Neural cell (in vitro differentiated cells): ENCODE measurements around the gene AK1. TPM values are rescaled to one million over a fixed set of nuclear protein-coding genes. Genes with fewer than 3 reads are reported as not detected.
"Not testable (repeated sequence)": the region's sequence is repeated elsewhere in the genome, so short reads cannot be mapped to it uniquely, and the experiment has no call there.

ENCODE experiments used
- H2AFZ ChIP-seq: fragments of 200-600, 300-800 bp; sonication (generic), shearing (Covaris generic); 2 replicates; pipeline ENCODE4 v1.6.0; 2014; ENCODE audit warnings: low read depth, mild to moderate bottlenecking, antibody characterized with exemption, low read length, moderate library complexity
- H3F3A ChIP-seq: fragments of 200-600 bp; shearing (Covaris generic); 2 replicates; pipeline ENCODE4 v1.6.1; 2016; ENCODE audit warnings: mild to moderate bottlenecking, moderate library complexity, mixed read lengths, antibody characterized with exemption, low read length; ENCODE audit not compliant: insufficient read depth, poor library complexity, severe bottlenecking
- H3K27ac ChIP-seq: fragments of 200-600, 300-800 bp; sonication (generic), shearing (Covaris generic); 2 replicates; pipeline ENCODE4 v1.5.1; 2014; ENCODE audit warnings: mild to moderate bottlenecking, low read length, moderate library complexity
- H3K27me3 ChIP-seq: fragments of 300-800, 200-600 bp; sonication (generic), shearing (Covaris generic); 2 replicates; pipeline ENCODE4 v1.6.0; 2014; ENCODE audit warnings: mild to moderate bottlenecking, low read depth, low read length, moderate library complexity; ENCODE audit not compliant: insufficient read depth
- H3K36me3 ChIP-seq: fragments of 300-800, 200-600 bp; sonication (generic), shearing (Covaris generic); 2 replicates; pipeline ENCODE4 v1.5.1; 2014; ENCODE audit warnings: mild to moderate bottlenecking, antibody characterized with exemption, low read length, moderate library complexity; ENCODE audit not compliant: insufficient read depth
- H3K4me2 ChIP-seq: fragments of 300-800, 200-600 bp; sonication (generic), shearing (Covaris generic); 2 replicates; pipeline ENCODE4 v1.6.0; 2014; ENCODE audit warnings: mild to moderate bottlenecking, low read length
- H3K4me3 ChIP-seq: fragments of 300-800, 200-600 bp; sonication (generic), shearing (Covaris generic); 2 replicates; pipeline ENCODE4 v1.5.1; 2014; ENCODE audit warnings: mild to moderate bottlenecking, low read length, moderate library complexity
- H3K79me2 ChIP-seq: fragments of 200-600 bp; shearing (Covaris generic); replicated peaks from 2 replicates; pipeline ENCODE4 v1.6.0; 2014; ENCODE audit warnings: mild to moderate bottlenecking, low read length, moderate library complexity; ENCODE audit not compliant: insufficient read depth
- H3K9ac ChIP-seq: fragments of 300-800, 200-600 bp; sonication (generic), shearing (Covaris generic); 2 replicates; pipeline ENCODE4 v1.6.1; 2016; ENCODE audit warnings: mild to moderate bottlenecking, low read length, mixed read lengths
- H3K9me2 ChIP-seq: fragments of 200-600 bp; shearing (Covaris generic); 2 replicates; pipeline ENCODE4 v1.6.1; 2016; ENCODE audit warnings: mild to moderate bottlenecking, low read length, mixed read lengths; ENCODE audit not compliant: insufficient read depth
- H3K9me3 ChIP-seq: fragments of 200-600, 300-800 bp; sonication (generic), shearing (Covaris generic); 2 replicates; pipeline ENCODE4 v1.6.1; 2016; ENCODE audit warnings: mild to moderate bottlenecking, mixed run types, low read length, moderate library complexity, mixed read lengths
- H4K20me1 ChIP-seq: fragments of 200-600 bp; shearing (Covaris generic); 2 replicates; pipeline ENCODE4 v1.6.1; 2016; ENCODE audit warnings: mild to moderate bottlenecking, mixed run types; ENCODE audit not compliant: insufficient read depth
- RAD21 ChIP-seq: fragments of 450-650 bp; conservative IDR thresholded peaks from 2 replicates; pipeline ENCODE4 v1.6.1; 2014; ENCODE audit warnings: antibody characterized with exemption, mild to moderate bottlenecking, moderate library complexity
- SMC3 ChIP-seq: fragments of 450-650 bp; conservative IDR thresholded peaks from 2 replicates; pipeline ENCODE4 v1.6.1; 2014; ENCODE audit warnings: antibody characterized with exemption, mild to moderate bottlenecking, moderate library complexity; ENCODE audit not compliant: poor library complexity
- polyA plus RNA-seq: library from polyadenylated mRNA; depleted of rRNA; stranded (reverse); fragments of >200 nt; gene quantifications from 2 replicates; pipeline ENCODE4 v1.2.3, GENCODE V29; 2014
- TF ChIP-seq, protein P1 (sequence below): IDR thresholded peaks from 2 replicates; pipeline ENCODE4 v1.6.1; 2012; ENCODE audit warnings: borderline replicate concordance
- TF ChIP-seq, protein P2 (sequence below): fragments of 450-650 bp; IDR thresholded peaks from 2 replicates; pipeline ENCODE4 v1.5.1; 2014; ENCODE audit warnings: antibody characterized with exemption, mild to moderate bottlenecking, moderate library complexity; ENCODE audit not compliant: poor library complexity, severe bottlenecking

Gene AK1
- polyA plus RNA-seq, 1 donor from 2014 or later, result 105 TPM

DNA sequence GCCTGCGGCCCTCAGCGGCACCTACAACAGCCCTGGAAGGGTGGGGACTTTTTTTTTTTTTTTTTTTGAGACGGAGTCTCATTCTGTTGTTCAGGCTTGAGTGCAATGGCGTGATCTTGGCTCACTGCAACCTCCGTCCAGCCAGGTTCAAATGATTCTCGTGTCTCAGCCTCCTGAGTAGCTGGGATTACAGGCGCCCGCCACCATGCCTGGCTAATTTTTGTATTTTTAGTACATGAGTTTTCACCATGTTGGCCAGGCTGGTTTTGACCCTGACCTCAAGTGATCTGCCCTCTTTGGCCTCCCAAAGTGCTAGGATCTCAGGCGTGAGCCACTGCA lies 7.4 kb downstream of the AK1 start:
- H2AFZ ChIP-seq, H3K27me3 ChIP-seq, H3K9ac ChIP-seq, H3K4me3 ChIP-seq, H3K27ac ChIP-seq, H3K9me2 ChIP-seq, H3K4me2 ChIP-seq, H4K20me1 ChIP-seq, H3K79me2 ChIP-seq, H3K36me3 ChIP-seq, H3F3A ChIP-seq, H3K9me3 ChIP-seq: not testable (repeated sequence)
- peak; percentile 1 for TF ChIP-seq SMC3

DNA sequence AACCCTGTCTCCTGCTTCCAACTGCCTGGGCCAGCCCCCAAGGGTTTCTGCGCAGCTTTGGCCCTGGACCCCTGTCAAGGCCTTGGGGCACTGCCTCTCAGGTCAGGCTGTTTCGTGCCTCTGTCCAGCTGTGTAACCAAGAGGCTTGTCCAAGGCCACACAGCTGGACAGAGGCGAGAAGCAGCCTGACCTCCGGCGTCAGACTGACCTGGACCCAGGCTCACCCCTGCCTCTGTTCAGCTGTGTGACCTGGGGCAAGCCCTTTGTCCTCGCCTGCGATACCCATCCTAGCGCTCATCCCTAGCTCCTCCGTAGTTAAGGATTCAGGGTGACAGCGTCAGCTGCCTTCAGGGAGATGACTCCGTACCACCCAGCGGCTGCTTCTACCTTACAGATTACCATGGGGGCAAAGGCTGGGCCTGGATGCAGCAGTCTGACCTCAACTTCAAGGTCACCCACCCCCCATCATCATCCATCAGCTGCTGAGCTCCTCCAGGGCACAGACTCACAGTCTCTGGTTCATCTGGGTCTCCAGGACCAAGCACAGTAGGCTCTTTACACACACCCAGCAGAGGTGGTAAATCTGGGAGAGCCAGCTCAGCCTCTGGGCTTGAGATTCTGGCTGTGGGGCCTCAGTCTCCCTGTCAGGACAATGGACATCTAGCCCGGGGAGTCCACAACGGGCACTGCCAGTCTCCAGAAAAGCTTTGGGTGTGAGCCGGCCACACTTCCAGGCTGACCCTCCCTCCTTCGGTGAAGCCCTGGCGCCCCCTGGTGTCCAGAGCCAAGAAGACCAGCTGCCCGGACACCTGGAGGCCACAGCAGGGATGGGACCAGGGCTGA lies 7.9 kb downstream of the AK1 start:
- Histone ChIP-seq H3K9me2 (no peaks in the 10 kb centered on the region), H3K27ac (no peak overlapping the region), H4K20me1 (no peaks in the 10 kb centered on the region), H2AFZ (no peak overlapping the region), H3K36me3 (no peaks in the 10 kb centered on the region), H3K4me2 (no peak overlapping the region), H3K4me3 (no peak overlapping the region), H3K79me2 (no peaks in the 10 kb centered on the region), H3K27me3 (no peaks in the 10 kb centered on the region), H3F3A (no peaks in the 10 kb centered on the region), H3K9me3 (no peaks in the 10 kb centered on the region), H3K9ac (no peak overlapping the region)
- TF ChIP-seq, protein P1, sequence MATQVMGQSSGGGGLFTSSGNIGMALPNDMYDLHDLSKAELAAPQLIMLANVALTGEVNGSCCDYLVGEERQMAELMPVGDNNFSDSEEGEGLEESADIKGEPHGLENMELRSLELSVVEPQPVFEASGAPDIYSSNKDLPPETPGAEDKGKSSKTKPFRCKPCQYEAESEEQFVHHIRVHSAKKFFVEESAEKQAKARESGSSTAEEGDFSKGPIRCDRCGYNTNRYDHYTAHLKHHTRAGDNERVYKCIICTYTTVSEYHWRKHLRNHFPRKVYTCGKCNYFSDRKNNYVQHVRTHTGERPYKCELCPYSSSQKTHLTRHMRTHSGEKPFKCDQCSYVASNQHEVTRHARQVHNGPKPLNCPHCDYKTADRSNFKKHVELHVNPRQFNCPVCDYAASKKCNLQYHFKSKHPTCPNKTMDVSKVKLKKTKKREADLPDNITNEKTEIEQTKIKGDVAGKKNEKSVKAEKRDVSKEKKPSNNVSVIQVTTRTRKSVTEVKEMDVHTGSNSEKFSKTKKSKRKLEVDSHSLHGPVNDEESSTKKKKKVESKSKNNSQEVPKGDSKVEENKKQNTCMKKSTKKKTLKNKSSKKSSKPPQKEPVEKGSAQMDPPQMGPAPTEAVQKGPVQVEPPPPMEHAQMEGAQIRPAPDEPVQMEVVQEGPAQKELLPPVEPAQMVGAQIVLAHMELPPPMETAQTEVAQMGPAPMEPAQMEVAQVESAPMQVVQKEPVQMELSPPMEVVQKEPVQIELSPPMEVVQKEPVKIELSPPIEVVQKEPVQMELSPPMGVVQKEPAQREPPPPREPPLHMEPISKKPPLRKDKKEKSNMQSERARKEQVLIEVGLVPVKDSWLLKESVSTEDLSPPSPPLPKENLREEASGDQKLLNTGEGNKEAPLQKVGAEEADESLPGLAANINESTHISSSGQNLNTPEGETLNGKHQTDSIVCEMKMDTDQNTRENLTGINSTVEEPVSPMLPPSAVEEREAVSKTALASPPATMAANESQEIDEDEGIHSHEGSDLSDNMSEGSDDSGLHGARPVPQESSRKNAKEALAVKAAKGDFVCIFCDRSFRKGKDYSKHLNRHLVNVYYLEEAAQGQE, result no peak
- TF ChIP-seq RAD21 (peak; percentile 73), SMC3 (peak; percentile 77)
- TF ChIP-seq, protein P2, sequence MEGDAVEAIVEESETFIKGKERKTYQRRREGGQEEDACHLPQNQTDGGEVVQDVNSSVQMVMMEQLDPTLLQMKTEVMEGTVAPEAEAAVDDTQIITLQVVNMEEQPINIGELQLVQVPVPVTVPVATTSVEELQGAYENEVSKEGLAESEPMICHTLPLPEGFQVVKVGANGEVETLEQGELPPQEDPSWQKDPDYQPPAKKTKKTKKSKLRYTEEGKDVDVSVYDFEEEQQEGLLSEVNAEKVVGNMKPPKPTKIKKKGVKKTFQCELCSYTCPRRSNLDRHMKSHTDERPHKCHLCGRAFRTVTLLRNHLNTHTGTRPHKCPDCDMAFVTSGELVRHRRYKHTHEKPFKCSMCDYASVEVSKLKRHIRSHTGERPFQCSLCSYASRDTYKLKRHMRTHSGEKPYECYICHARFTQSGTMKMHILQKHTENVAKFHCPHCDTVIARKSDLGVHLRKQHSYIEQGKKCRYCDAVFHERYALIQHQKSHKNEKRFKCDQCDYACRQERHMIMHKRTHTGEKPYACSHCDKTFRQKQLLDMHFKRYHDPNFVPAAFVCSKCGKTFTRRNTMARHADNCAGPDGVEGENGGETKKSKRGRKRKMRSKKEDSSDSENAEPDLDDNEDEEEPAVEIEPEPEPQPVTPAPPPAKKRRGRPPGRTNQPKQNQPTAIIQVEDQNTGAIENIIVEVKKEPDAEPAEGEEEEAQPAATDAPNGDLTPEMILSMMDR, result peak; percentile 77

DNA sequence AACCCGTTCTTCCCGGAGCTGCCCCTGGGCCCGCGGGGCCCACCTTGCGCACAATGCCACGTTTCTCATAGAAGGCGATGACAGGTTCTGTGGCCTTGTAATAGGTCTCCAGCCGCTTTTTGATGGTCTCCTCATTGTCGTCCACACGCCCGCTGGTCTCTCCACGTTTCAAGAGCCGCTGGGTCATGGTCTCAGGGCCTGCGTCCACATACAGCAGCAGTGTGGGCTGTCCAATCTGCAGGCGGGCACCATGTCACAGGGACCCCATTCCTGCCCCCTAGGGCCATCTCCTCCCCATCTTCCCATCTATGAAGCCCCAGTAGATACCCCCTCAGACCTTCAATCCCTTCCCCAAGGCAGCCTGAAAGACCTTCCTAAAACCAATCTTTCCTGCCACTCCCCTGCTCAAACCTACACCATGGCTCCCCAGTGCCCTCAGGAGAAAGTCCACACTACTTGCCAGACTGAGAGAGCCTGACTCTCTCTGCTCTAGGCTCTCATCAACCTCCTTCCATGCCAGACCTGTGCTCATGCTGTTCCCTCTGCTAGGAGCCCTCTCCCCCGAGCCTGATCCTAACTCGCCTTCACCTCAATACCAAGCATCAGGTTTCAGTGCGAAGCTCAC lies 9.1 kb downstream of the AK1 start:
- no peak overlapping the region for H3K27ac ChIP-seq
- H3K4me3 ChIP-seq, result no peak overlapping the region
- no peaks in the 10 kb centered on the region for H3K79me2 ChIP-seq
- H3K9me2 ChIP-seq, result no peaks in the 10 kb centered on the region
- H3K27me3 ChIP-seq, result no peaks in the 10 kb centered on the region
- no peaks in the 10 kb centered on the region for H4K20me1 ChIP-seq
- TF ChIP-seq, protein P2, result no peak
- no peaks in the 10 kb centered on the region for H3K36me3 ChIP-seq
- no peak overlapping the region for H3K9ac ChIP-seq
- H3F3A ChIP-seq, result no peaks in the 10 kb centered on the region
- no peak overlapping the region for H3K4me2 ChIP-seq
- no peak overlapping the region for H2AFZ ChIP-seq
- H3K9me3 ChIP-seq, result no peaks in the 10 kb centered on the region
